GM12878 (cell line): ENCODE measurements around the gene VARS1.

Source experiments
- EZH2 ChIP-seq: IDR thresholded peaks from 2 replicates; pipeline ENCODE4 v1.6.1; 2012; ENCODE audit warnings: low read depth, mild to moderate bottlenecking, control low read depth, inconsistent platforms, low read length, borderline replicate concordance; ENCODE audit not compliant: control insufficient read depth
- NBN ChIP-seq: fragments of 450-650 bp; IDR thresholded peaks from 2 replicates; pipeline ENCODE4 v1.6.1; 2016
- NRF1 ChIP-seq: conservative IDR thresholded peaks from 2 replicates; pipeline ENCODE4 v1.6.1; 2011; ENCODE audit warnings: mild to moderate bottlenecking, low read depth, low read length, improper control_type of control experiment
- POLR2A ChIP-seq: IDR thresholded peaks from 2 replicates; pipeline ENCODE4 v1.6.1; 2011; ENCODE audit warnings: low read depth, mild to moderate bottlenecking, low read length
- ZBTB33 ChIP-seq: fragments of 450-650 bp; IDR thresholded peaks from 2 replicates; pipeline ENCODE4 v1.6.1; 2017; ENCODE audit warnings: mild to moderate bottlenecking

- TF ChIP-seq POLR2A (no peak), NRF1 (no peak), NBN (no peak), ZBTB33 (no peak), EZH2 (no peak)
Measured at GRCh38 chr6:31767096-31767645, 28.4 kb downstream of the VARS1 start.
